GM11168 (cell line): ENCODE results near the gene DNPH1.

Experiments used
- in situ Hi-C: fragments of 300-500 bp; cut with MboI; formaldehyde crosslinking; loops from one replicate; pipeline ENCODE4 v1.12.0; 2022; ENCODE audit warnings: low sequenced_read_pairs; ENCODE audit not compliant: unreplicated experiment

Gene DNPH1

GRCh38 chr6:43228951-43229802, at the start of gene DNPH1:
TSS of gene DNPH1 (minus strand) at chr6:43229481. CDS start at chr6:43229456, 25 bp downstream.
- in situ Hi-C loops, result no loop called here

GRCh38 chr6:43278524-43279078, 49.3 kb upstream of the DNPH1 start:
- in situ Hi-C loops, result no loop called here

- in situ Hi-C loops, result no loop called here
Observed at GRCh38 chr6:43277643-43278523, 48.6 kb upstream of the DNPH1 start.

GRCh38 chr6:43277306-43277642, 48.0 kb upstream of the DNPH1 start:
- in situ Hi-C loops, result no loop called here

GRCh38 chr6:43276577-43277305, 47.5 kb upstream of the DNPH1 start:
- in situ Hi-C loops, result no loop called here

GRCh38 chr6:43275801-43276576, 46.7 kb upstream of the DNPH1 start:
- in situ Hi-C loops, result no loop called here

- in situ Hi-C loops, result no loop called here
Observed at GRCh38 chr6:43274916-43275597, 45.8 kb upstream of the DNPH1 start.

GRCh38 chr6:43274127-43274915, 45.0 kb upstream of the DNPH1 start:
- in situ Hi-C loops, result no loop called here

GRCh38 chr6:43273707-43274106, 44.4 kb upstream of the DNPH1 start:
- in situ Hi-C loops, result no loop called here

GRCh38 chr6:43271944-43272343, 42.7 kb upstream of the DNPH1 start:
- in situ Hi-C loops, result no loop called here

- in situ Hi-C loops, result no loop called here
Observed at GRCh38 chr6:43271103-43271815, 42.0 kb upstream of the DNPH1 start.

- in situ Hi-C loops, result loop anchor here (10.0 kb wide), 2 partner anchors 135 to 235 kb away; no protein-coding TSS in a partner anchor
Observed at GRCh38 chr6:43269273-43270007, 40.2 kb upstream of the DNPH1 start.

- in situ Hi-C loops, result loop anchor here (10.0 kb wide), 2 partner anchors 136 to 236 kb away; no protein-coding TSS in a partner anchor
Observed at GRCh38 chr6:43268782-43269272, 39.5 kb upstream of the DNPH1 start.

- in situ Hi-C loops, result loop anchor here (10.0 kb wide), 2 partner anchors 136 to 236 kb away; no protein-coding TSS in a partner anchor
Observed at GRCh38 chr6:43268355-43268700, 39.0 kb upstream of the DNPH1 start.

GRCh38 chr6:43267619-43268354, 38.5 kb upstream of the DNPH1 start:
- in situ Hi-C loops, result loop anchor here (10.0 kb wide), 2 partner anchors 137 to 237 kb away; no protein-coding TSS in a partner anchor

- in situ Hi-C loops, result loop anchor here (10.0 kb wide), 2 partner anchors 139 to 239 kb away; no protein-coding TSS in a partner anchor
Observed at GRCh38 chr6:43265564-43265963, 36.3 kb upstream of the DNPH1 start.
